HL-60 (cell line): Measurements from ENCODE around the gene FARSA.

Experiments used
- CTCF ChIP-seq: IDR thresholded peaks from one replicate; pipeline ENCODE4 v1.5.1; 2011; ENCODE audit warnings: low read length, control low read depth, inconsistent platforms; ENCODE audit not compliant: insufficient read depth
- GABPA ChIP-seq: IDR thresholded peaks from 2 replicates; pipeline ENCODE4 v1.6.1; 2012; ENCODE audit warnings: low read depth
- POLR2AphosphoS5 ChIP-seq: IDR thresholded peaks from 2 replicates; pipeline ENCODE4 v1.6.1; 2012; ENCODE audit warnings: low read depth
- REST ChIP-seq: IDR thresholded peaks from 2 replicates; pipeline ENCODE4 v1.6.1; 2012; ENCODE audit warnings: low read depth; ENCODE audit not compliant: insufficient replicate concordance
- SPI1 ChIP-seq: IDR thresholded peaks from 2 replicates; pipeline ENCODE4 v1.6.1; 2012; ENCODE audit warnings: low read depth, mild to moderate bottlenecking, borderline replicate concordance

GRCh38 chr19:12983091-12983490 is 49.6 kb upstream of the FARSA start:
- TF ChIP-seq POLR2AphosphoS5 (no peak), CTCF (no peak), GABPA (no peak), REST (no peak), SPI1 (no peak)
